GM21381 (cell line): Measurements from ENCODE around the gene CCNQ.
"Not testable (repeated sequence)": the region's sequence is repeated elsewhere in the genome, so short reads cannot be mapped to it uniquely, and the experiment has no call there.

ENCODE experiments used
- ATAC-seq: cut with Tn5 transposase; IDR thresholded peaks from one replicate; pipeline ENCODE4 v1.9.1; 2021; ENCODE audit warnings: mild to moderate bottlenecking, moderate library complexity; ENCODE audit not compliant: unreplicated experiment

Gene CCNQ

GRCh38 chrX:153623310-153624029, 24.5 kb upstream of the CCNQ start:
- ATAC-seq = no peak

GRCh38 chrX:153622661-153623309, 23.8 kb upstream of the CCNQ start:
- no peak for ATAC-seq

- ATAC-seq = no peak
Observed at GRCh38 chrX:153621949-153622598, 23.1 kb upstream of the CCNQ start.

GRCh38 chrX:153620576-153620975, 21.6 kb upstream of the CCNQ start:
- no peak for ATAC-seq

GRCh38 chrX:153614818-153615217, 15.9 kb upstream of the CCNQ start:
- no peak for ATAC-seq

- no peak for ATAC-seq
Observed at GRCh38 chrX:153612413-153612812, 13.5 kb upstream of the CCNQ start.

- no peak for ATAC-seq
Observed at GRCh38 chrX:153611298-153612095, 12.6 kb upstream of the CCNQ start.

- ATAC-seq = no peak
Observed at GRCh38 chrX:153610836-153611213, 11.9 kb upstream of the CCNQ start.

GRCh38 chrX:153609917-153610835, 11.2 kb upstream of the CCNQ start:
- peak; percentile 58 for ATAC-seq

GRCh38 chrX:153608806-153609205, 9.9 kb upstream of the CCNQ start:
- ATAC-seq = no peak

- no peak for ATAC-seq
Observed at GRCh38 chrX:153608376-153608775, 9.4 kb upstream of the CCNQ start.

GRCh38 chrX:153606503-153606902, 7.6 kb upstream of the CCNQ start:
- ATAC-seq = no peak

- not testable (repeated sequence) for ATAC-seq
Observed at GRCh38 chrX:153604666-153605380, 5.9 kb upstream of the CCNQ start.

- no peak for ATAC-seq
Observed at GRCh38 chrX:153603131-153603656, 4.3 kb upstream of the CCNQ start.

- no peak for ATAC-seq
Observed at GRCh38 chrX:153602601-153603000, 3.7 kb upstream of the CCNQ start.

- ATAC-seq = no peak
Observed at GRCh38 chrX:153601511-153602110, 2.7 kb upstream of the CCNQ start.

GRCh38 chrX:153600921-153601320, 2.0 kb upstream of the CCNQ start:
- ATAC-seq = no peak

GRCh38 chrX:153600032-153600373, 1.1 kb upstream of the CCNQ start:
- no peak for ATAC-seq
